Measurements from ENCODE around the gene AQR.
"Not testable (repeated sequence)": the region's sequence is repeated elsewhere in the genome, so short reads cannot be mapped to it uniquely, and the experiment has no call there.

The AQR gene

DNA sequence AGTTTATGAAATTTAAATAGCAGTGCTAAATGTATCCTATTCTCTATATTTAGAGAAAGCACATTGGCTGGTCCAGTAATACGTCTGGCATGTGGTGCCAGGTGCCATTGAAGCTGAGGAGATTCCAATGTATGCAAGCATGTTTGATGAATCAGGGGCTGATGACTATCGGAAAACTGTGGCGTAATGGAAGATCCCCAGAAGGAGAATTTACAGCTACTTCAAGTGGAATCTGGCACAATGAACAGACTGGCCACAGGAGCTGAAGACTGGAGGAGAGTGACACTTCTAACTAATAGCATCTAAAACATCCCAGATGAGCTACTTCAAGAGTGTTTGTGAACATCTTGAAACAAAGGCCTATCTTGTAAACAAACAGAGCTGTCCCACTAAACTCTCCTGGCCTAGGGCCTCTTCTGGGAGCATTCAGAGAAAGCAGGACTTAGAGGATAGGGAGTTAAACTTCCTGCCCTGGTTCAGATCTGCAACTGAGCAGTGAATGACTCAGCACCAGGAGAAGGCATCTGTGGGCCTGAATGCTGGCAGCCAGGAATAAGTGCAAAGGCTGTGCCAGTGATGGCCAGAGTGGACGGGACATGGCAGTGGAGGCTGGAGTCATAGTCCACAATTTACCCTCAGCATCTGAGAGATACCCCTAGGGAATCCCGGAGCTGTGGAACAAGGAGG is 159.0 kb downstream of the AQR start:
- DNase-seq, result peak; percentile 98

DNA sequence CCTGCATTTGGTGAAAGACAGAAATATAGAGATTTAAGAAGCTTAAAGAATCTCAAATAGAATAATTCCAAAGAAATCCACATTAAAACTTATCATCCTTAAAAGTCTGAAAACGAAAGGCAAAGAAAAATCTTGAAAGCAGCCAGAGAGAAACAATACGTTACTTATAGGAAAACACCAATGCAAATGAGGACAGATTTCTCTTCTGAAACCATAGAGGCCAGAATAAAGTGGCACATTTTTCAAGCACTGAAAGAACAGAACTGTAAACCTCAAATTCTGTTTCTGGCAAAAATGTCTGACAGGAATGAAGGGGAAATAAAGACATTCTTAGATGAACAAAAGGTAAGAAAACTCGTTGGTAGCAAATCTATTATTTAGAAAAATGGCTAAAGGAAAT is 160.4 kb downstream of the AQR start:
- DNase-seq, result no peak

- peak; percentile 59 for DNase-seq
Observed at GRCh38 chr15:34808016-34808415, 161.5 kb downstream of the AQR start.

DNA sequence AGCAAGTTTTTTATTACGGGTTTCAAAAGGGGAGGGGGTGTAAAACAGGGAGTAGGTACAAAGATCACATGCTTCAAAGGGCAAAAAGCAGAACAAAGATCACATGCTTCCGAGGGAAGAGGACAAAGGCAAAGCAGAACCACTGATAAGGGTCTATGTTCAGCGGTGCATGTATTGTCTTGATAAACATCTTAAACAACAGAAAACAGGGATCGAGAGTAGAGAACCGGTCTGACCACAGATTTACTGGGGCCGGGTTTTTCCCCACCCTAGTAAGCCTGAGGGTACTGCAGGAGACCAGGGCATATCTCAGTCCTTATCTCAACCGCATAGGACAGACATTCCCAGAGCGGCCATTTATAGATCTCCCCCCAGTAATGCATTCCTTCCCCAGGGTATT is 162.3 kb downstream of the AQR start:
- not testable (repeated sequence) for DNase-seq

GRCh38 chr15:34804776-34805175 is 164.8 kb downstream of the AQR start:
- DNase-seq, result no peak

GRCh38 chr15:34804113-34804512 is 165.4 kb downstream of the AQR start:
- DNase-seq, result no peak

DNA sequence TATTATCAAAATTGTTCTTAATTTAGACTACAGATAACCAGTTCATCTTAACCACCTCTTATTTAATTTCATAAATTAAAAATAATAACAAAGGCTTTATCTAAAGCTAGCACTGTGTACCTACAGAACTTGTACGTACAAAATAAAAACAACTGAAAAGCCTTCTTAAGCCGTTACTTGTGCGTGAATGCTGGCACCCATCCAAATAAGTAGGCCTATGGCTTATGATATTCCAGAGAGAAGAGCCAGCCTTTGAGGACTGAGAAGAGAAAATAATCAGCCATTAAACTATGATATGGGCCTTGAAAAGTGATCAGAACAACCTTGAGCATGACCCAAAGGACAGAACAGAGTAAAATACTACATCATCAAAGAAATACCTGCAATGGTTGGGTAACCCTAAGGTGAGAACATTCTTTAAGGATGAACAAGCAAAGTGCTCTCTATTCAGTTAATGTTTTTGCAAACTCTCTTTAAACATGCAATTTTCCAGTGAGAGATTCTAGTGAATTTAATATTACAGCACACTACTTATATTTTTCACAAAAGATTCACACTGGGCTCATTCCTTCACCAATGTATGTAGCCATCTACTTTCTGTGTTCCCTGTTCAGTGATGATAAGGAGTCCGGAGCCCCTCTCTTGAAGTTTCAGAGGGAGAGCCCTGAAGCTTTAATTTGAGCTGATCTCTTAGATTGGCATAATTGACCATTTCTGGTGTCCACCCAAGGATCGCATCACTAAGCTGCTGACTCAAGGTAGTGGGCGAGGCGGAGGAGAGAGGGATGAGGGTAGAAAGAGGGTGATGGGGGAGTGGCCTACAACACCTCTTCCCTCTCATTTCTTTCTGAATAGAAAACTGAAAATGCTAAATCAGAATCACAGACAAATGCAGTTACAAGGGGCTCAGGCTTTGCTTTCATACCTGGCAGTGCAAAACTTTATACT is 166.5 kb downstream of the AQR start:
- no peak for DNase-seq

GRCh38 chr15:34802371-34802770 is 167.2 kb downstream of the AQR start:
- DNase-seq, result no peak

Data from HCEC 1CT (cell line).